GM12892 (cell line): ENCODE results near the gene OAS2. TPM values are rescaled to one million over a fixed set of nuclear protein-coding genes. Genes with fewer than 3 reads are reported as not detected.
A peak's percentile ranks its signal among the peaks of the same experiment; 100 is the strongest.

Source experiments
- DNase-seq: peaks from one replicate; pipeline ENCODE4 v3.0.0; 2011; ENCODE audit not compliant: insufficient read length
- FAIRE-seq: peaks from 2 replicates; lab custom pipeline; 2011; peaks lifted over from hg19 to GRCh38; lab: Jason Lieb, UNC
- POLR2A ChIP-seq: IDR thresholded peaks from 2 replicates; pipeline ENCODE4 v1.6.1; 2011; ENCODE audit warnings: low read depth, low read length, control low read depth
- POLR2AphosphoS5 ChIP-seq: IDR thresholded peaks from 2 replicates; pipeline ENCODE4 v1.6.1; 2011; ENCODE audit warnings: low read depth, low read length, control low read depth
- TAF1 ChIP-seq: IDR thresholded peaks from 2 replicates; pipeline ENCODE4 v1.6.1; 2011; ENCODE audit warnings: low read depth, mild to moderate bottlenecking, control low read depth, low read length, borderline replicate concordance
- polyA plus RNA-seq: library from polyadenylated mRNA; unstranded; fragments of >200 nt; gene quantifications from one replicate; pipeline ENCODE4 v1.2.1, GENCODE V29; 2012; ENCODE audit warnings: missing spikeins, inconsistent platforms; ENCODE audit not compliant: missing spikeins

OAS2 gene, protein sequence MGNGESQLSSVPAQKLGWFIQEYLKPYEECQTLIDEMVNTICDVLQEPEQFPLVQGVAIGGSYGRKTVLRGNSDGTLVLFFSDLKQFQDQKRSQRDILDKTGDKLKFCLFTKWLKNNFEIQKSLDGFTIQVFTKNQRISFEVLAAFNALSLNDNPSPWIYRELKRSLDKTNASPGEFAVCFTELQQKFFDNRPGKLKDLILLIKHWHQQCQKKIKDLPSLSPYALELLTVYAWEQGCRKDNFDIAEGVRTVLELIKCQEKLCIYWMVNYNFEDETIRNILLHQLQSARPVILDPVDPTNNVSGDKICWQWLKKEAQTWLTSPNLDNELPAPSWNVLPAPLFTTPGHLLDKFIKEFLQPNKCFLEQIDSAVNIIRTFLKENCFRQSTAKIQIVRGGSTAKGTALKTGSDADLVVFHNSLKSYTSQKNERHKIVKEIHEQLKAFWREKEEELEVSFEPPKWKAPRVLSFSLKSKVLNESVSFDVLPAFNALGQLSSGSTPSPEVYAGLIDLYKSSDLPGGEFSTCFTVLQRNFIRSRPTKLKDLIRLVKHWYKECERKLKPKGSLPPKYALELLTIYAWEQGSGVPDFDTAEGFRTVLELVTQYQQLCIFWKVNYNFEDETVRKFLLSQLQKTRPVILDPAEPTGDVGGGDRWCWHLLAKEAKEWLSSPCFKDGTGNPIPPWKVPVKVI
- 66.3 TPM for polyA plus RNA-seq

DNA sequence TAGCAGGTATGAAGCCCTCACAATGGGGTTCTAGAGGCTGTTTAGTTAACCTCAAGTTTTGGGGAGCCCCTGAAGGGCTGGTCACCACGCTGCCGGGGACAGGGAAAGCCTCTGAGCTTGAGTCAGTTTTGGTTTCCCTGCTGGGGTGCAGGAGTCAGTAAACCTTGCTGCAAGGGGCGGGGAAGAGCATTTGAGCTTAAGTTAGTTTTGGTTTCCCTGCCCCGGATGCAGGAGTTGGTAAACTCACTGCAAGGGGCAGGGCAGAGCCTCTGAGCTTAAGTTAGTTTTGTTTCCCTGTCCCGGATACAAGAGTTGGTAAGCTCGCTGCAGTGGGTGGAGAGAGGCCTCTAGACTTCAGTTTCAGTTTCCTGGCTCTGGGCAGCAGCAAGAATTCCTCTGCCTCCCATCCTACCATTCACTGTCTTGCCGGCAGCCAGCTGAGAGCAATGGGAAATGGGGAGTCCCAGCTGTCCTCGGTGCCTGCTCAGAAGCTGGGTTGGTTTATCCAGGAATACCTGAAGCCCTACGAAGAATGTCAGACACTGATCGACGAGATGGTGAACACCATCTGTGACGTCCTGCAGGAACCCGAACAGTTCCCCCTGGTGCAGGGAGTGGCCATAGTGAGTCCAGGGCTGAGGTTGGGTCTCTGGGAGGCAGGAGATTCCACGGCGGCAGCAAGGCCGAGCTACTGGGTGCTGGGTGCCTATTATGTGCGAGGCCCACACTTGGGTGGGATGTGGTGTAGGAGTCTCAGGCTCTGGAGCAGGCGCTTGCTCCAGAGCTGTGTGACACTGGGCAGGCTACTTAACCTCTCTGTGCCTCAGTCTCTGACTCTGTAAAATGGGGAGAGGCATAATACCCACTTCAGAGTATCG is at the start of gene OAS2:
OAS2 (plus strand) TSS at position 357 of the 878 bp plus-strand sequence; CDS start at position 447, 90 bp downstream.
- DNase-seq (peak; percentile 68), FAIRE-seq (peak; percentile 98)
- peak; percentile 64; the same call in 1 of the 2 replicates for TF ChIP-seq TAF1
- TF ChIP-seq POLR2AphosphoS5: peak; percentile 91
- TF ChIP-seq POLR2A: peak; percentile 91

DNA sequence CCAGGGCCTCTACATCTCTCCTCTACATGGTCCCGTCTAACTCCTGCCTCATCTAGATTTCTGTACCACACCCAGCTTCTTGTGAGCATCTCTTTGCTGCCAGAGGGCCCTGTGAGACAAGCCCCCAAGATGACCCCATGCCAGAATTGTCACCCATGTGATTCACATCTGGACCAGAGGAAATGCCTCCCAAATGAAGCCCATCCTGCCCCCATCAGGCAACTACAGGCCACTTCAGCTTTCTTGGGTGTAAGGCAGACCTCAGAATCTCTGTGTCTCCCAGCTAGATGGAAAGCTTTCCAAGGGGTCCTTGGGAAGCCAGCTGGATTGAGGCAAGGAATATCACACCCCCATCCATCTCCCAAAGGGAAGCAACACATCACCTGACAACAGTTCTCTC is 49.3 kb upstream of the OAS2 start:
- no peak for TF ChIP-seq POLR2AphosphoS5
- no peak for TF ChIP-seq TAF1
- TF ChIP-seq POLR2A: no peak
- no peak for DNase-seq
- FAIRE-seq: no peak

DNA sequence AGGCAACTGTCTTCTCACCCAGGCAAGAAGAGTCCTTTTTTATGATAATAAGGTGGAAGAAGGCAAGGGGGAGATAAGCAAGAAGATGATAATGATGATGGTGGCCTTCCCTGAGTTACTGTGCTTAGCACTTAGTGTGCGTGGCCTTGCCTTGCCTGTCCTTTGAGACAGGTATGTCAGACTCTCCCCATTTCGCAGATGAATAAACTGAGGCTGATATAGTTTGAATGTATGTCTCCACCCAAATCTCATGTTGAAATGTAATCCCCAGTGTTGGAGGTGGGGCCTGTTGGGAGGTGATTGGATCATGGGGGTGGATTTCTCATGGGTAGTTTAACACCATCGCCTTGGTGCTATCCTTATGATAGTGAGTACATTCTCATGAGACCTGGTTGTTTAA is 48.6 kb upstream of the OAS2 start:
- no peak for FAIRE-seq
- TF ChIP-seq POLR2A: no peak
- TF ChIP-seq TAF1: no peak
- TF ChIP-seq POLR2AphosphoS5: no peak

DNA sequence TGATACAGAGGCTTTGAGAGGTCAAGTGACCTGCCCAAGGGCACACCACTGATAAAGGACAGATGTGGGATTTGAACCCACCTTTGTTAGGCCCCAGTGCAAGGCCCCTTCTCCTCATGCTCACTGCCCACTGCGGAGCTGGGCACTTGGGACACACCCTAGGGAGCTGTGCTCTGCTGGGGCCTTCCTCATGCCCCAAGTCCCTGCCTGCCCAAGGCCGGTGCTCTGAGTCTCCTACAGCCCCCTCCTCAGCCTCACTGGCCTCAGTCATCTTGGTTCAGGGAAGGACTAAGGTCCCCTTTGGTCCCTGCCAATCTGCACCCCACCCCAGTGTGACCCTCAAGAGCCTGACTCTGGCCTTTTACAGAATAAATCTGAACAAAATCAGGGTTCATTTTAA is 48.0 kb upstream of the OAS2 start:
- no peak for TF ChIP-seq POLR2AphosphoS5
- TF ChIP-seq TAF1: no peak
- TF ChIP-seq POLR2A: no peak
- no peak for FAIRE-seq
- DNase-seq: no peak

More for the DNA sequence above, 48.6 kb upstream of the OAS2 start:
- no peak for DNase-seq

DNA sequence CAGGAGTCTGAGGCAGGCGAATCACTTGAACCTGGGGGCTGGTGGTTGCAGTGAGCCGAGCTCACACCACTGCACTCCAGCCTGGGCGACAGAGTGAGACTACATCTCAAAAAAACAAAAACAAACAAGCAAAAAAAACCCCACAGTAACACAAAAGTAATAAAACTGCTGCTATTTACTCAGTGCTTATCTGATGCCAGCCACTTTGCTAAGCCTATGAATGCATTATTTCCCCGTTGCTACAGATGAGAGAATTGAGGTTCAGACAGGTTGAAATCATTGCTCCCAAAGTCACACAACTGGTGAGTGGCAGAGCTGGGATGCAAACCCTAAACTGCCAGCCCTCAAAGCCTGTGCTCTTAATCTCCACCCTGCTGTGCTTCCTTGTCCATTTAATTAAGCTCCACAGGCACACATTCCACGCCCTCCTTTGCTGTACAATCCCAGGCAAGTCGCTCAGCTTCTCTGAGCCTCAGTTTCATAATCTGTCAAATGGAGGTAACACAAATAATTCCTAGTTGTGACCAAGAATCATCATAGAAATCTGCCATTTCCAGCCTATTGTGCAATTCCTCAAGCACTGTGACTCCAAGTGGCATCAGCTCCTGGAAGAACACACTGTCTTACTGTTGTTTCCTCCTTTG is 45.7 kb upstream of the OAS2 start:
- TF ChIP-seq TAF1 (no peak), POLR2A (no peak), POLR2AphosphoS5 (no peak)
- no peak for DNase-seq
- FAIRE-seq: no peak

DNA sequence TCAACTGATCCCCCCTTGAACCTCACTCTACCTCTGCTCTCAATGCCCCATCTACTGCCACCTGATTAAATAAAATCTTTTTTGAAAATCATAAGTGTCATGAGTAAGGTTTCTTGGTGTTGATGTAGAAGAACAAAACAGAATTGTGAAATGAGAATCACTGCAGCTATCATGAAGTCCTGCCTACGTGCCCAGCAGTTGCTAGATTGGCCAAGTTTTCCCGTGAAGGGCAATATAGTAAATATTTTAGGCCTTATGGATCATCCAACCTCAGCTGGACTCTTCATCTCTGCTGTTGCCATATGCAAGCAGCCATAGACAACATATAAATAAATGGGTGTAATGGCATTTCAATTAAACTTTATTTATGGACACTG is 45.2 kb upstream of the OAS2 start:
- no peak for TF ChIP-seq POLR2A
- TF ChIP-seq TAF1: no peak
- TF ChIP-seq POLR2AphosphoS5: no peak
- DNase-seq (no peak), FAIRE-seq (no peak)

DNA sequence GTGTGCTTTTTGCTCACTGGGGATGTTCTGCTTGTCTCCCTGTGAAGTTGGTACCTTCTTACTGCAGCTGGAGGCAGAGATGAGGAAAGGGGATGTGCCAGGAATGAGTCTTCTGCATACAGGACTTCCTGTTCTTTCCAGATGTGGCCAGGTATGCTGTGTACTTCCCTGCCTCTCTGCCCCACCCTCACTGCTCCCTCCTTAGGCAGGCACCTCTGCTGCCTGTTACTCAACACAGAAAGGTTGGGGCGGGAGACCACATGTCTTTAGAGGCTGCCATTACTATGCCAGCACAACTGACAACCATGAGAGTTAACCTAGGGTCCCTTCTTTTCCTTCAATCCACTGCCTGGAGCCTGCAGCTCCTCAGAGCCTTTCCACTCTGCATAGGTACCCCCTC is 42.1 kb upstream of the OAS2 start:
- DNase-seq (no peak), FAIRE-seq (no peak)
- TF ChIP-seq TAF1: no peak
- no peak for TF ChIP-seq POLR2A
- no peak for TF ChIP-seq POLR2AphosphoS5

DNA sequence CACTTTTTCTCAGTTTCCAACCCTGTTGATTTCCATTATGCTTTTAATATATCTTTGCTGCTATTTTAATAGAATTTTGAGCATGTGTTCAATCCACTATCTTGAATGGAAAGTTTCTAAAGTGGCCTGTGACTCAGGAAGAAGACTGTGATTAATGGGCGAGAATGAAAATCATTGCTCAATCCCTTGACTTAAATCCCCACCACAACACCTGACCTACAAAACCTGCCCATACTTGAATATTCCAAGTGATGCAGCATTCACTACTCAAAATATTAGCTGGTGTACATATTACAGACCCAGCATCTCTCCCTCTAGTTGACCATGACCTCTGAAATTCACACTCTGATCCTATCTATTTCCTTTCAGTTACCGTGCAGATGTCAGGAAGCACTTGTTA is 41.4 kb upstream of the OAS2 start:
- FAIRE-seq (no peak), DNase-seq (no peak)
- TF ChIP-seq POLR2A (no peak), TAF1 (no peak), POLR2AphosphoS5 (no peak)

DNA sequence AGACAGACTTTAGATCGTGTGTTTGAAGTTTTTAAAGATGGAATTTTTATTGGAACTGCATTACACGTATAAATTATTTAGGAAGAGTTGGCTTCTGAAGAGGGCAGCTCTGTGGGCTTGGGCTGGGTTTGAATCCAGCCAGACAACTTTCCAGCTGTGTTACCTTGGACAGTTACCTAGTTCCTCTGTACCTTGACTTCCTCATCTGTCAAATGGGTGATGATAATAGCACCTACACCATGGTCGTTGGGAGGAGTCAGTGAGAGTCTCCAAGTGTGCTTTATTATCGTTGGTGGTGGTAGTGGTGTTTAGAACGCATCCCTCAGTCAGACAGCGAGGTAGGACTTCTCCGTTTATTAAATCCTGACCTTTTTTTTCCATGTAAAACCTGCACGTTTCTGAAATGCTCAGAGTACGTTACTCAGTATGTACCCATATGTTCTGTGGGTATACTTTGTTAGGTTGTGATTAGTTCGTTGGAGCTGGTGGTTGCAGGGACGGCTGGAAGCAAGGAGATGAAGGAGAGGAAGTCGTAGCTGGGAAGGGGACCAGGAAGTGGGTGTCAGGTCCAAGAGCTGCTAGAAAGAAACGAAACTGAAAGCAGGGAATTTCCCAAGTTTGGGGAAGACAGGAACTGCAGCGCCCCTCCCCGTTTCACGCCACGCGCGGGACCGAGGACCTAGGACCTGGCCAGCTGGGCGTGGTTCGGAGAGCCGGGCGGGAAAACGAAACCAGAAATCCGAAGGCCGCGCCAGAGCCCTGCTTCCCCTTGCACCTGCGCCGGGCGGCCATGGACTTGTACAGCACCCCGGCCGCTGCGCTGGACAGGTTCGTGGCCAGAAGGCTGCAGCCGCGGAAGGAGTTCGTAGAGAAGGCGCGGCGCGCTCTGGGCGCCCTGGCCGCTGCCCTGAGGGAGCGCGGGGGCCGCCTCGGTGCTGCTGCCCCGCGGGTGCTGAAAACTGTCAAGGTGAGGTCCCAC is 40.3 kb upstream of the OAS2 start, which contains the start of gene OAS3:
OAS3 (plus strand) TSS at position 734 of the 979 bp plus-strand sequence; CDS start at position 791, 57 bp downstream.
- peak; percentile 92 for FAIRE-seq
- TF ChIP-seq POLR2A (peak; percentile 58), TAF1 (no peak)
- peak; percentile 48 for DNase-seq

DNA sequence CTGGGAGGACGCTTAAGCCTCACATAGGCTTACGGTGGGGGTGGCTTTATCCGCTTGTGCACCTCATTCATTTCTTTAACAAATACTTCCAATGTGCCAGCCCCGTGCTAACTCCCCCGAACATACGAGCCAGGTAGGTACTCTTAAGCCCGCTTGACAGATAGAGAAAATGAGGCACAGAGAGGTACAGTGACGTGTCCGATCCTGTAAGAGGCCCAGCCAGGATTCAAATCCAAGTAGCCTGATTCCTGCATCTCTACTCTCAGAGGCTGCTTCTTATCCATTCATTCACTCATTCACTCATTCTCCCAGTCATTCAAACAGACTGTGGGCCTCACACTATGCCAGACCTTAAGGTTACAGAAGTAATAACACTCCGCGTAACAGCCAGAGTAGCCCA is 39.6 kb upstream of the OAS2 start:
- no peak for TF ChIP-seq TAF1
- DNase-seq (no peak), FAIRE-seq (no peak)

DNA sequence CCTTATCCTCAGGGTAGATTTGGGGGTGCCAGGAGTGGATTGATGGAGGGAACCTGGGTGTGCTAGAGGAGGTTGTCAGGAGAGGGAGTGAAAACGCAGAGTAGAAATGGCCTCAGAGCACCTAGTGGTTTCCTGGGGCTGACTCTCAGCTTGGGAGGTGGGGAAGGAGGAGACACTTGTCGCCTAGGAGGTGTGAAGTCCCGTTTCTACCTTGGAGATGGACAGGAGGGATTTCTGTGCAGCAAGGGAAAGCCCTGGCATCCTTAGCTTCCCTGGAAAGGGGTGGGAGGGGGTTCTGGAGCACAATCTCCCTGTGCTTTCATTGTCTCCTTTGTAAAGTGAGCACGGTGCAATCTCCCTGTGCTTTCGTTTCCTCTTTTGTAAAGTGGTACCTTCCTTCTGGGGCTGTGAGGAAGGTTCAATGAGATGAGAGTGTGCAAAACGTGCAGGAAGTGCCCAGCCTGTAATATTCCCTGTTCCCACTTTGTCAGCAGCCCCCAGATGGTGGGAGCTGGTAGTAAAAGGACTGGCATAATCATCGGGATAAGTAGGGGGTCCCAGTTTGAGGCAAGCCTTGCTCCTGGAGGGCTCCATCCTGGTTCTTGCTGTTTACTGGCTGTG is 38.4 kb upstream of the OAS2 start:
- TF ChIP-seq POLR2AphosphoS5 (peak; percentile 62), POLR2A (no peak)
- DNase-seq: peak; percentile 44
- FAIRE-seq: peak; percentile 81
